ENCODE results near the gene FAM20C.
"Not testable (repeated sequence)": the region's sequence is repeated elsewhere in the genome, so short reads cannot be mapped to it uniquely, and the experiment has no call there.

FAM20C gene

DNA sequence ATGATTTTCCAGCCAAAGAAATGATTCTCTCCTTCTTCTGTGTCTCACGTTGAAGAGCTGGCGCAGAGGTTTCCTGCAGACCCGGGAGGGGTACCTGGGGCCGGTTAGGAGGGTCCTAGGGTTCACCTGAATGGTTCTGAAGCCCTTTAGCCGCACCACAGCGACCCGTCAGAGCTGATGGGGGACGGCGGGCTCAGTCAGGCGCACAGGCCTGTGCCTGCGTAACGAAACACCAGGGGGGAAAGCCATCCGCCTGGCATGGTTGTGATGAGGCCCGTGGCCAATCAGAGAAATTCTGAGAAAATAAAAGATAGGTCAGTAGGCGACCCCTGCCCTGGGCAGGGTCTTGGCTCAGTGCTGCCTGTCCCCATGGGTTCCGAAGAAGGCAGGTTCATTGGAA is 35.6 kb downstream of the FAM20C start:
- DNase-seq (ENCODE audit: low read depth in 2 of 2): no peak

DNA sequence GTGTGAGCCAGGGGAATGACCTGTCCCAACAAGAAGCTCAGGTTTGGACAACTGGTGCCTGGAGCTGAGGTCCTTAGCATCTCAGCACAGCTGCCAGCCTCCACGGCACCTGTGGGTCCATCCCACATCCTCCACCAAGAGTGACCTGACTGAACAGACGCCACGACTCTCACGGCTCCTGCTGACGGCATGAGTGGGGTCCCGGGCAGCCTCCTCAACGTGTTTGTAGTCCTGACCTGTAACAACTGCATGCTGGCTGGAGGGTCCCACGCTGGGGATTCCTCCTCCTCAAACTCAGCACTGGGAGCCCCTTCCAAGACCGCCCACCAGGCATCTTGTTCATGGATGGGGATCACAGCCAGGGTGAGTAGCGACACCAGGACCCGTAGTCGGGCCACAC is 36.2 kb downstream of the FAM20C start:
- DNase-seq (ENCODE audit: low read depth in 2 of 2): no peak

DNA sequence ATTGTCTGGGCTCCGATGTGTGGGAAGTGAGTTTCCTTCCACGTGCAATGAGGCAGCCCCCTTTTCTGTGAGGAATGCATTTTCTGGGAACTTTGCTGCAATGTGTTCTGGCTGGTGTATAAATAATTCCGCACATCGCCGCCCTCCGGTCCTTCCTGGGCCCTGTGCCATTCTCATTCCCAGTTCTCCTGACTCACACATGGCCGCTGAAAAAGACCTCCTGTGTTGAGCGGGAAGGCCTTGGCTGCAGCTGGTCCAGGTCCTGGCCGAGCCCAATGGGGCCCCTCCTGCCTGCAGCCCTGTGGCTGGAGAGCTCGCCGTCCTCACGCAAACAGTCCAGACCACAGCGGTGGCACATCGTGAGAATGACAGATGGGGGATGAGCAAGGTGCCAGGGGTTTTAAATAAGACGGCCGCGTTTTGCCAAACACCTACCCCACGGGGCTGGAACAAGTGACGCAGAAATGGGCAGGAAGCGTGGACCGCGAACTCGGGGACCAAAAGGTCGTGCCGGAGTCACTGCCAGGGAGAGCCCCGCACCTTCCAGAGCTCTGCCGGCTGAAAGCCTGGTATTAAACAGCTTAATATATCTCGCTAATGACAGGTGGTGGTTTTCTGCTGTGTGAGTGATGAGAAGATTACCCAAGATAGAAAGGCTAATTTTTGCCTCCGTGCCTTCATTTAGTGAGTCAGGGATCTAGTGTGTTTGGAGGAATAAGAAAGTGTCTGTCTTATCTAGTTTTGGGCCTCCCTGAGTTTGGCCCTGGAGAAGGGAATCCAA is 37.0 kb downstream of the FAM20C start:
- no peak for DNase-seq (ENCODE audit: low read depth in 2 of 2)

DNA sequence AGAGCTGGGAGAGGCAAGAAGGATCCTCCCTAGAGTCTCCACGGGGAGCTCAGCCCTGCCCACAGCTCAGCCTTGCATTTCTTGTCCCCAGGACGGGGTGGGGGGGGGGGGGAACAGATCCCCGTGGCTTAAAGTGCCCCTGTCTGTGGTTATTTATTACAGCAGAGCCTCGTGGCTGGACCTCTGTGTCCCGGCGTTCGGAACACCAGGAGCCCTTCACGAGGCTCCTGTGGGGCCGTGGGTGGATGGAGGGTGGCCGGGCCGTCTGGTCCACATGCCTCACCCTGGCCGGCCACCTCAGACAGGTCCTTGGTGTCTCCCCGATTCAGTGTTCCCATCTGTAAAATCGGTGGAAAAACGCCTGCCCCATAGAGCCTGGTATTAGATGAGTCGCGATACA is 37.9 kb downstream of the FAM20C start:
- no peak for DNase-seq (ENCODE audit: low read depth in 2 of 2)

DNA sequence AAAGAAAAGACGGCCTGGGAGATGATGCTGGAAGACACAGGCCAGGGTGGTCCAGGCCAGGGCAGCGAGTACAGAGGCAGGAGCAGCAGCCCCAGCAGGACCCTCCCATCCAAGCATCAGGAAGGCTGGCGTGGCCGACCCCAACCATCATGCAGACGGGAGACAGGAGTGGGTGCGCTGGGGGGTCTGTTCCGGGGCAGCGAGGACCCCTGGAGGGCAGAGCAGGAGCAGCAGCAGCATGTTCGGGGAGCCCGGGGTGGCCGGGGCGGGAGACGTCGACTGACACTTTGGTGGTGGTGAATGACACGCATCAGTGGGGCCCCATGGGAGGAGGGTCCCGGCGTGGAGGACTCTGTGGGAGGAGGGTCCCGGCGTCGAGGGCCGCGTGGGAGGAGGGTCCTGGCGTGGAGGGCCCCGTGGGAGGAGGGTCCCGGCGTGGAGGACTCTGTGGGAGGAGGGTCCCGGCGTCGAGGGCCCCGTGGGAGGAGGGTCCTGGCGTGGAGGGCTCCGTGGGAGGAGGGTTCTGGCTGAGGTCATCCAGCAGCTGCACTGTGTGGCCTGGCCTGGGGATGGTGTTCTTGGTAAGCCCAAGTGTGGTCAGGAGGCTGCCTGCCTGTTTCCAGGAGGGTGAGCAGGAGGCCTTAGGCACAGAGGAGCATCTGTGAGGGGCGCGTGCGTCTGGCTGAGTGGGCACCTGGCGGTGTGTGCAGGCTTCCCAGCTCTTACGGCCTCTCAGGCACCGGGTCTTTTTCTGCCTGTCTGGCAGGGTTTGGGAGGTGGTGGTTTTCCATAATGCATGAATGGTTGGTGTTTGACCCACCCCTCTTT is 38.9 kb downstream of the FAM20C start:
- no peak for DNase-seq (ENCODE audit: low read depth in 2 of 2)

DNA sequence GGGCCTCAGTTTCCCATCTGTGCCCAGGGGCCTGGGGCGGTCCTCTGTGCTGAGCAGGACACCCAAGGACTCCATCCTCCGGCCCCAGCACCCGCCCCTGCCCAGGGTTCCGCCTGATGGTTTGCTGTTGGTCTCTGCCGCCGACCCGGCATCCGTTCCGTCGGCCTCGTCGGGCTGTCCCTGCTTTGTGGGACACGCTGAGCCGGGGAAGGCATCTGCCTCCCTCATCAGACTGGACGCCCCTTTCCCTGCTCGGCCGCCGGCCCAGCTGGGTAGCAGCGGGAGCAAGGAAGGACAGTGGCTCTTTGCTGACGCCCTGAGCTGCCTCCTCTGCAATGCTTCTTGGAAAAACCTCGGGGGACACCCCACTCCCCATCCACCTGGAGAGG is 39.5 kb downstream of the FAM20C start:
- no peak for DNase-seq (ENCODE audit: low read depth in 2 of 2)

DNA sequence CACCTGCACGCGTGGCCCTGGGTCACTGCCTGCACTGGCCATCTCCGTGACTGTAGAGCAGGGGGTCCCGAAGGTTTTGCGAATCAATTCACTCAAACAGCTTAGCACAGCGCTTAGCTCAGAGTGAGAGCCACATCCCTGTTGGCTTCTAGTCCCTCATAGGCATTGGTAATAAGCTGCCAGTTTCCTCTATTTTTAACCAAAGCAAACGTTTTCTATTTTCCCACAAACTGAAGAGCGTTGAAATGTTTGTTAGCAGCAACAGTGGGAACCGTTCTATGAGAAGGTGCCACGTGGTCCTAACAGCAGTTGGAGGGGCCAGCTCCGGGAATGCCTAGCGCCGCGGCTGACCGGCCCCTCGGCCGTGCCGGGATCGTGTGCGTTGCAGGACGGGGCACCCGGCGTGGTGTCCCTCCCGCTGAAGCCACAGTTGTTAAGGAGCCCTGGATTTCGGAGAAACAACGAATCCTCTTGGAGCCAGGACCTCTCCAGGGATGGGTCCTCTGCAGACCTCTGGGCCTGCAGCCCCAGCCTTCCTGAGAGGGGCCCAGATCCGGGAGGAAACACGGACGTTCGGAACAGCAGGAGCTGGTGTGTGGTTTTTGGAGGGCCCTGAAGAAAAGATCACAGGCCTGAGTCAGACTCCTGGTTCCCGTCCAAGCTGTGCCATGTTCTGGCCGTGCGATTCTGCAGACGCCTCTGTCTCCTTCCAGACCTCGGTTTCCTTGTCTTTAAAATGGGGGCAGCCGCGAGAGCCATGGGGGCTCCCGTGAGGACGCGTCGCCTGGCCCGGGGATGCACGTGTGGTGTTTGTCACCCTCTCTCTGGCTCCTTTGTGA is 40.3 kb downstream of the FAM20C start:
- no peak for DNase-seq (ENCODE audit: low read depth in 2 of 2)

DNA sequence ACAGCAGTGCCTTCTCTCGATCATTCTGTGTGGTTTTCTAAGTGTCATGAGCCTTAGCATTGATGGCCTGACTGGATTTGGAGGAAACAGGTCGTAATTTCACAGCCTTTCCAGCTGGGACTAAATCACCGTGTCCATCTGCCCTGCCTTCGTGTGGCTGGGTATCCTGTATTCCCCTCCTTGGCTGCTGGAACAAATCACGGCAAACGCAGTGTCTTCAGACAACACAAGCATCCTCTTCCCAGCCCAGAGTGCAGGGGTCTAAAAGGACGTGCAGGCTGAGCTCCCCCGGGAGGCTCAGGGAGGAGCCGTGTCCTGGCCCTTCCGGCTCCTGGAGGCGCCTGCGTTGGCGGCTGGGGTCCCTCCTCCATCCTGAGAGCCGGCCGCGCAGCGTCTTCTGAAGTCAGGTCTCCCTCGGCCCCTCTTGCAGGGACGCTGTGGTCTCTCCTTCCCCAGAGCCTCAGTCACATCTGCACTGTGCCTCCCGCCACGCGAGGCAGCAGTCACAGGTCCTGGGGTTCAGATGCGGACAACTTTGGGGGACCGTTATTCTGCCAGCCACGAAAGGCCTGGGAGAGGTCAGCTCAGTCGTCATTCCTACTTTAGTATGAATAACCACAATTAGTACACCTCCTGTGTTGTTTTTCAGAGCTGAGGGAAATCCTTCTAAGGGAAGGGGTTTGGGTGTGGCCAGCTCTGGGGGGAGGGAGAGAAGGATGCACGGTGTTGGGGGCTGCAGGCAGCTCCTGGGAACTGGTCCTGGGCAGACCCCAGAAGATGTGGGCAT is 41.1 kb downstream of the FAM20C start:
- DNase-seq (ENCODE audit: low read depth in 2 of 2): no peak

DNA sequence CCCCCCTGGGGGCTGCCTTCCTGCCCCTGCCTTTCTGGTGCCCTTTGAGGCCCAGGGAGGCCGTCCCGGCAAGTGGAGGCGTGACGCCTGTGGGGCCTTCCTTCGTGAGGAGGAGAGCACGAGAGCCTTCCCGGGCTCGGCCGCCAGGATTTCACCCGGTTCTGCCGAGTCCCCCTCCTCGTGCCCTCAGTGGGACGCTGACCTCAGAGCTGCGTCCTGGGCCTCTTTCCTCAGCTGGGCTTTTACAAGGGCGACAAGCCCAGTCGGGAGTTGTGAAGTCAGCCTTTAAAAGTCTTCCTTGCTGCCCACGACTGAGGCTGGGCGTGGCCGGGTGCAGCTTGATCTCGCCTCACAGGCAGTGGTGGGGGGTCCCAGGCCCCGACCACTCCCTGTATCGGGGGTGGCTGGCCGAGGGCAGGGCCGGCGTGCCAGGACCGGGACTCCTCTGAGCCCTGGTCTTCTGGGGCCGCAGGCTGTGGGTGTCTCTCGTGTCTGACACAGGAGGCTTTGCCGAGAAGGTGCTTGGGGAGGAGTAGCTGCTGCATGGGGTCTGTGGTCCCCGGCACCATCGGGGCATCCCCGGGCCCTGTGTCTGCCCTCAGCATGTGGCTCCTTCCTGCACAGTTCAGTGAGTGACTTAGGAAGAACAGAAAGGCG is 41.8 kb downstream of the FAM20C start:
- no peak for DNase-seq (ENCODE audit: low read depth in 2 of 2)

DNA sequence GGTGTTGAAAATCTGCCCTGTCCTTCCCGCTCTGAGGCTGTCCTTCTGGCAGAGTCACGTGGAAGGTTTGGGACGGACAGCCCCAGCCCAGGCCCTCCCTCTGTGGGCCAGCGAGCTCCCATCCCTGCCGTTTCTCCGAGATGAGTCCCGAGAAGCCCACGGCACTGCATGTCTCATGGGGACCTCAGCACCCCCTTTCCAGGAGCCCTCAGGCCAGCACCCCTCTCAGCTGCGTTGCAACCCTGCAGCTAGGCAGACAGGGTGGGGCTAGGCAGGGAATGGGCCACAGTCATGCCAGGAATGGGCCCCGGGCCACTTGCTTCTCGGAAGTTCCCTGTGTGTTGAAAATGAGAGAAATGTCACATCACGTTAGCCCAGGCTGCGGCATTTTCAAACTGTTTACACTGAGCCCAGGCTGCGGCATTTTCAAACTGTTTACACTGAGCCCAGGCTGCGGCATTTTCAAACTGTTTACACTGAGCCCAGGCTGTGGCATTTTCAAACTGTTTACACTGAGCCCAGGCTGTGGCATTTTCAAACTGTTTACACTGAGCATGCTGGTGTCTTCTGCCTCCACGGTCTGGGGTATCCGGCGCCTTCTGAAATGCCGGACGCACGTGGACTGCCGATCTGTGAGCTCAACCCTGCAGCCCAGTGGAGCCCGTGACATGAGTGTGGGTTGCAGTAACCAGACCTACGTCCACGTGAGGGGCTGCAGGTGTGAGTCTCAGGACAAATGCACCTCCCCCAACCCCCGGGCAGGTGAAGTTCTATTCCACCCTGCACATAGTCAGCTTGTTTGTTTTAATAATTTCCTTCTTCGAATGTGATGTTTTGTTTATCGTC is 42.6 kb downstream of the FAM20C start:
- no peak for DNase-seq (ENCODE audit: low read depth in 2 of 2)

DNA sequence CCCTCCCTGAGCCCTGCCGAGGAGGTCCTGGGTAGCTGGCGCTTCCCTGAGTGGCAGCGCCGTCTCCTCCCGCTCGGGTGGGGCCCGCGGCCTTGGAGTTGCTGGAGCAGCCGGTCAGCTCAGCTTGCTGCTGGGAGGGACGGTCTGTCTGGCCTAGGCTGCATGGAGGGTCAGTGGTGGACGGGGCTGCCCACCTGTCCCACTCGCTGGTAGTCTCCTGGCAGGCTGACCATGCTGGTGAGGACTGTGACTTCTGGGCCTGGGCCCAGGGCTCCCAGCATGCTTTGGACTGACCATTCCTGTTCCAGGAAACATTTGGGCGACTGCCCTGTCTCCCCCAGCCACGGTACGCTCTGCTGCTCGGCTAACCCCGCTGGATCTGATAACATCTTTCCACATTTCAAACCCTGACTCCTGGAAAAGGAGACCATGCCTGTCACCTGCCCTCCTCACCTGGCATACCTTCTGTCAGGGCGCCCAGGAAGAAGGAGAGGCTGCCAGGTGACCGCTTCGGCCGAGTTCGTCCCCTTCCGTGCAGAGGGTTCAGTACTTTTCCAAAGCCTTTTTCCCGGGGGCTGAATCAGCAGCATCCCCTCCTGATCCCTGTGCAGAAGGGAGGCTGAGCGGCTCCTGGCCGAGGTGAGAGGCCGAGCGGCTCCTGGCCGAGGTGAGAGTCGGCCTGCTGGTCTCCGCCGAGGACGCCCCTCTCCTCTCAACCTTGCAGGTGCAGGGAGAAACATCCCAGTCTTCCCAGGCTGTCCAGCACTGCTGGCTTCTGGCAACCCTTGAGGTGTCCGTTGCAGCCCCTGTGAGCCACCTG is 43.4 kb downstream of the FAM20C start:
- no peak for DNase-seq (ENCODE audit: low read depth in 2 of 2)

DNA sequence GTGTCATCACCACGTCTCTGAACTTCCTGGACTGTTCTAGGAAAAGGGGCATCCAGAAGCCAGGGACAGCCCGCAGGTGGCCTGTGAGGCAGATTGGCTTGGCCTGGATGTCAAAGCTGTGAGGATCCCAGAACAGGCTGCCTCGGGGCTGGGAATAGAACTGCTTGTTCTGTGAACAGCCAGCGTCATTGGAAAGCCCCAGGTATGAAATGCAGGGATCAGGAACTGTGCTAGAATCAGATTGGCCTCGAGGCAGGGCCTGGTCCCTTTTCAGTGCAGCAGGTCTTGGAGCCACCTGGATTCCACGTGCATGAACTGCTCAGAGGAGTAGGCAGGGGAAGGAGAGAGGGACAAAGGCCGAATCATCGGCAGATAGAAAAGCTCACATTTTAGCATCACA is 44.6 kb downstream of the FAM20C start:
- DNase-seq (ENCODE audit: low read depth in 2 of 2): no peak

DNA sequence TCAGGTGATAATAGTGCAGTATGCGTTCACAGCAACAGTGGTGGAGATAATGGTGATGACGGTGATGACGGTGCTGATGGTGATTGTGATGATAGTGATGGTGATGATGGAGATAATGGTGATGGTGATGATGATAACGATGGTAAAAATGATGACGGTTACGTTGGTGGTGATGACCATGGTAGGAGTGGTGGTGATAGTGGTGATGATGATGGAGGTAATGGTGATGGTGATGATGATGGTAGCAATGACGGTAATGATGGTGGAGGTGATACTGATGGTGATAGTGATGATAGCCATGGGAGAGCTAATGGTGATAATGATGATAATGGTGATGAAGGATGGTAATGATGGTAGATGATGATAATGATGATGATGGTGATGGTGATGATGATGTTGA is 45.0 kb downstream of the FAM20C start:
- DNase-seq (ENCODE audit: low read depth in 2 of 2): no peak

DNA sequence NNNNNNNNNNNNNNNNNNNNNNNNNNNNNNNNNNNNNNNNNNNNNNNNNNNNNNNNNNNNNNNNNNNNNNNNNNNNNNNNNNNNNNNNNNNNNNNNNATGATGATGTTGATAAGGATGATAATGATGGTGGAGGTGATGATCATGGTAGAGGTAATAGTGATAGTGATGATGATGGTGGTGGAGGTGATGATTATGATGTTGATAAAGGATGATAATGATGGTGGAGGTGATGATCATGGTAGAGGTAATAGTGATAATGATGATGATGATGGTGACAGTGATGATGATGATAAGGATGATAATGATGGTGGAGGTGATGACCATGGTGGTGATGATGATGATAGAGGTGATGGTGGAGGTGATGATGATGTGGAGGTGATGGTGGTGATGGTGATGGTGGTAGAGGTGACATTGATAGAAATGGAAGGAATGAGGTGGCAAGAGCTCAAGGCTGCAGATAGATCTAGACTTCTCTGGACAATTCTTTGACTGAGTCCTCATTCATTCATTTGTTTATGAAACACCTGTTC is 47.8 kb downstream of the FAM20C start:
- DNase-seq (ENCODE audit: low read depth in 2 of 2): no peak

DNA sequence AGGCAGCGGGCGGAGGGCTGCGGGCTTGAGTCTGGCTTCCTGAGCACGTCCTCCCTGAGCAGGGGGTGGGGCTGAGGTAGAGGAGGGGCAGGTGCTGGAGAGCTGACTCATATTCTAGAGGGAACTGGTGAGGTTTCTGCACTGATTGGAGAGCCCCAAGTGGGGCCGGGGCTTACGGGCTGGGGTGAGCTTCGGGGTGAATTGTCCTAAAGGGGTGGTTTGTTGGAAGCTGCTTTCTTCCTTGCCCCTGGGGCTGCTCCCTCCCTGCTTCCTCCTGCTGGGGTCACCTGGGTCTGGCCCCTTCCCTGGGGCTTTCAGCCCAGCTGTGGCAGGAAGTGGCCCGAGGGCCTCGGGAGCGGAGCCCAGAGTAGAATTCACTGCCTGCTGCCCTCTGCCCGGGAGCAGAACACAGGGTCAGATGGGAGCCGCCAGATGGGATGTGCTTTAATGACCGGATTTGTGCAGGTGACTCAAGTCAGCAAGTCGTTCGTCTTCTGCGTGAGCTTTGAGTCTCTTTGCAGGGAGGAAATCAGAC is 48.6 kb downstream of the FAM20C start:
- no peak for DNase-seq (ENCODE audit: low read depth in 2 of 2)

DNA sequence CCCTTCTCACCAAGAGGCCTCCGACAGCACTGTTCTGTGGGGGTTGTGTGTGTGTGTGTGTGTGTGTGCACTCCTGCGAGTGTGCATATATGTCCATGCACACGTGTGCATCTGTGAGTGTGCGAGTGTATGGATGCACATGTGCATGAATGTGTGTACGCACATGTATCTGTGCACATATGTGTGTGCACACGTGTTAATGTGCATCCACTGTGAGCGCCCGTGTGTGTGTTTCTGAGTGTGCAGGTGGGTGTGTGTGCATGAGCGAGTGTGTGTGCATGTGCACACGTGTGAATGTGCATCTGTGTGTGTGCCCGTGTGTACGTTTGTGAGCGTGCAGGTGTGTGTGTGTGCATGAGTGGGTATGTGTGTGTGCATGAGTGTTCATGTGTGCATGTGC is 49.1 kb downstream of the FAM20C start:
- DNase-seq (ENCODE audit: low read depth in 2 of 2): no peak

DNA sequence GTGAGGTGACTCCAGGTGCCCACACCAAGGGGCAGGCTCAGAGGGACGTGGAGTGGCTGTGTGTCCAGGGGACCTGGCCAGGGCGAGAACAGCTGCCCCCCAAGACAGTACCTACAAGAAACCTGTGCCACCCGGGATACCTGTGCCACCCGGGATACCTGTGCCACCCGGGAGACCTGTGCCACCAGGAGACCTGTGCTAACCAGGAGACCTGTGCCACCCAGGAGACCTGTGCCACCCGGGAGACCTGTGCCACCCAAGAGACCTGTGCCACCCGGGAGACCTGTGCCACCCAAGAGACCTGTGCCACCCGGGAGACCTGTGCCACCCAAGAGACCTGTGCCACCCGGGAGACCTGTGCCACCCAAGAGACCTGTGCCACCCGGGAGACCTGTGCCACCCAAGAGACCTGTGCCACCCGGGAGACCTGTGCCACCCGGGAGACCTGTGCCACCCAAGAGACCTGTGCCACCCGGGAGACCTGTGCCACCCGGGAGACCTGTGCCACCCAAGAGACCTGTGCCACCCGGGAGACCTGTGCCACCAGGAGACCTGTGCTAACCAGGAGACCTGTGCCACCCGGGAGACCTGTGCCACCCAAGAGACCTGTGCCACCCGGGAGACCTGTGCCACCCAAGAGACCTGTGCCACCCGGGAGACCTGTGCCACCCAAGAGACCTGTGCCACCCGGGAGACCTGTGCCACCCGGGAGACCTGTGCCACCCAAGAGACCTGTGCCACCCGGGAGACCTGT is 50.6 kb downstream of the FAM20C start:
- not testable (repeated sequence) for DNase-seq (ENCODE audit: low read depth in 2 of 2)

DNA sequence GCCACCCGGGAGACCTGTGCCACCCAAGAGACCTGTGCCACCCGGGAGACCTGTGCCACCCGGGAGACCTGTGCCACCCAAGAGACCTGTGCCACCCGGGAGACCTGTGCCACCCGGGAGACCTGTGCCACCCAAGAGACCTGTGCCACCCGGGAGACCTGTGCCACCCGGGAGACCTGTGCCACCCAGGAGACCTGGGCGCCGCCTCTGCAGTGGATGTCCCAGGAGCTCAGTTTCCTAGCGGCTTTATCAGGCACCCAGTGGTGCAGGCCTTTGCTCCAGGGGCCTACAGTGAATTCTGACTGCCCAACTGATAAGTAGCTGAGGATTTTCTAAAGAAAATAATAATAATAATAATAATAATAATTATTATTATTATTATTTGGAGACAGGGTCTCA is 51.2 kb downstream of the FAM20C start:
- DNase-seq (ENCODE audit: low read depth in 2 of 2): not testable (repeated sequence)

All from stimulated activated CD4-positive, alpha-beta T cell treated with anti-CD3 and anti-CD28 coated beads, Interleukin-1b, Interleukin-23, amount 100 ng/mL, for 1 hour (primary cell).